ENCODE results near the gene TTL. TPM values are rescaled to one million over a fixed set of nuclear protein-coding genes. Genes with fewer than 3 reads are reported as not detected.
A peak's percentile ranks its signal among the peaks of the same experiment; 100 is the strongest.
"Not testable (repeated sequence)": the region's sequence is repeated elsewhere in the genome, so short reads cannot be mapped to it uniquely, and the experiment has no call there.

The TTL gene
- total RNA-seq, 1 donor from 2014 or later = 15.1 TPM

DNA sequence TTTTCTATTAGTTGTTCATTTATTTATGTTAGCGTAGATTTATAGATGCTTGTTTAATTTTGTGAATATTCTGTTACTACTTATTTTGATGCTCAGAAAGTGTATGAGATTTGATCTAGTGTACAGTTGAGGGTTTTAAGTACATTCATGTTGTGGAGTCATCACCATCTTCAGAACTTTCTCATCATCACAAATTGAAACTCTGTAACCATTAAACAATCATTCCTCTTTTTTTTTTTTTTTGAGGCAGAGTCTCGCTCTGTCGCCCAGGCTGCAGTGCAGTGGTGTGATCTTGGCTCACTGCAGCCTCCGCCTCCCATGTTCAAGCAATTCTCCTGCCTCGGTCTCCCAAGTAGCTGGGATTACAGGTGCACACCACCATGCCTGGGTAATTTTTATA, 84.6 kb downstream of the TTL start:
- not testable (repeated sequence) for H3K27ac ChIP-seq (ENCODE audit: low read depth, low read length); H3K9ac ChIP-seq (ENCODE audit: low read depth in 1 of 3, low read length in 3 of 3); H3K4me1 ChIP-seq (ENCODE audit: control insufficient read depth in 3 of 3, insufficient read depth in 3 of 3, low read length in 3 of 3); H3K27me3 ChIP-seq (ENCODE audit: control insufficient read depth in 3 of 3, insufficient read depth in 3 of 3, low read length in 3 of 3); H3K9me3 ChIP-seq (ENCODE audit: control insufficient read depth in 3 of 3, low read length in 3 of 3); H3K4me3 ChIP-seq (ENCODE audit: low read length in 3 of 3)
- H3K36me3 ChIP-seq (ENCODE audit: control insufficient read depth in 3 of 3, insufficient read depth in 3 of 3, low read length in 3 of 3) = peaks cover 21 to 56% (median 49%) of the 10 kb centered on the region in 3 donors

DNA sequence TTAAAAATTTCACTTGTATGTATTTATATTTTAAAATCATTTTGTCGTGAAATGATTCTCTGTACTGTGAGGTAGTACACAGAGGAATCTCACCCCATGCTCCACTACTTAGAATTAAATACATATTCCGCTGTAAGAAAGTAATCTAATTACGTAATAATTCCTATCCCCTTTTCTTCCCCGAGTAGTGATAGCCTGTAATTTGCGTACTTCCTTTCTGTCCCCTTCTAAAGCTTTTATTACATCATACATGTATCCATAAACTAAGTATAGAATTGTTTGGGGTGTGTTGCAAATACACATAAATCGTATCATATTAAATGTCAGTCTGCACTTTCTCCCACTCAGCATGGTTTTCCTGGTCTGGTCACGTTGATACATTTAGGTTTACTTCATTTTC, 90.0 kb downstream of the TTL start:
- Histone ChIP-seq H3K36me3 (ENCODE audit: control insufficient read depth in 3 of 3, insufficient read depth in 3 of 3, low read length in 3 of 3) (peaks cover 39 to 68% (median 58%) of the 10 kb centered on the region in 3 donors), H3K27ac (ENCODE audit: low read depth, low read length) (no peak overlapping the region), H3K27me3 (ENCODE audit: control insufficient read depth in 3 of 3, insufficient read depth in 3 of 3, low read length in 3 of 3) (no peaks in the 10 kb centered on the region), H3K9ac (ENCODE audit: low read depth in 1 of 3, low read length in 3 of 3) (no peak overlapping the region), H3K4me3 (ENCODE audit: low read length in 3 of 3) (no peak overlapping the region), H3K9me3 (ENCODE audit: control insufficient read depth in 3 of 3, low read length in 3 of 3) (no peaks in the 10 kb centered on the region), H3K4me1 (ENCODE audit: control insufficient read depth in 3 of 3, insufficient read depth in 3 of 3, low read length in 3 of 3) (no peaks in the 10 kb centered on the region)

DNA sequence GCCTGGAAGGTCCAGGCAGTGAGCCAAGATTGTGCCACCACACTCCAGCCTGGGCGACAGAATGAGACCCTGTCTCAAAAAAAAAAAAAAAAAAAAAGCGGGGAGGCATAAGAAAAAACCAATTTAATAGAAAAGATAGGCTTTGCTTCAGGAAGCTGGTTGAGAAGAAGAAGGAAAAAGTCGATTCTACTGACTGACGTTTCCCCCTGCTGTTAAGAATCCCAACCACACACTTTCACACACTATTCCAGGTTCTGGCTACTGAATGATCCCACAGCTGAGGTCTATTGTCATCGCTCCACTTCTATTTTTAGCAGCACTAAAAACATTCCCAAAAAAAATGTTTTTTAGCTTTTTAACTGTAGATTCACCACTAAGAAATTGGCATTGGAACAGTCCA, 95.8 kb downstream of the TTL start:
- peaks cover 19 to 31% (median 28%) of the 10 kb centered on the region in 3 donors for H3K36me3 ChIP-seq (ENCODE audit: control insufficient read depth in 3 of 3, insufficient read depth in 3 of 3, low read length in 3 of 3)
- H3K9ac ChIP-seq (ENCODE audit: low read depth in 1 of 3, low read length in 3 of 3) = no peak overlapping the region
- no peaks in the 10 kb centered on the region for H3K27me3 ChIP-seq (ENCODE audit: control insufficient read depth in 3 of 3, insufficient read depth in 3 of 3, low read length in 3 of 3)
- H3K4me1 ChIP-seq (ENCODE audit: control insufficient read depth in 3 of 3, insufficient read depth in 3 of 3, low read length in 3 of 3) = peaks cover 0 to 4% (median 0%) of the 10 kb centered on the region in 3 donors
- no peak overlapping the region for H3K27ac ChIP-seq (ENCODE audit: low read depth, low read length)
- no peaks in the 10 kb centered on the region for H3K9me3 ChIP-seq (ENCODE audit: control insufficient read depth in 3 of 3, low read length in 3 of 3)
- no peak overlapping the region for H3K4me3 ChIP-seq (ENCODE audit: low read length in 3 of 3)

- H3K9me3 ChIP-seq (ENCODE audit: control insufficient read depth in 3 of 3, low read length in 3 of 3) = no peaks in the 10 kb centered on the region
- no peaks in the 10 kb centered on the region for H3K27me3 ChIP-seq (ENCODE audit: control insufficient read depth in 3 of 3, insufficient read depth in 3 of 3, low read length in 3 of 3)
- peaks cover 4 to 10% (median 10%) of the 10 kb centered on the region in 3 donors for H3K4me1 ChIP-seq (ENCODE audit: control insufficient read depth in 3 of 3, insufficient read depth in 3 of 3, low read length in 3 of 3)
- H3K27ac ChIP-seq (ENCODE audit: low read depth, low read length) = no peak overlapping the region
- H3K36me3 ChIP-seq (ENCODE audit: control insufficient read depth in 3 of 3, insufficient read depth in 3 of 3, low read length in 3 of 3) = peaks cover 17 to 22% (median 18%) of the 10 kb centered on the region in 3 donors
- H3K9ac ChIP-seq (ENCODE audit: low read depth in 1 of 3, low read length in 3 of 3) = no peak overlapping the region
- no peak overlapping the region for H3K4me3 ChIP-seq (ENCODE audit: low read length in 3 of 3)
These were observed 97.3 kb downstream of the TTL start for GRCh38 chr2:112579241-112579640.

- H3K4me3 ChIP-seq (ENCODE audit: low read length in 3 of 3) = no peak overlapping the region
- no peaks in the 10 kb centered on the region for H3K27me3 ChIP-seq (ENCODE audit: control insufficient read depth in 3 of 3, insufficient read depth in 3 of 3, low read length in 3 of 3)
- no peak overlapping the region for H3K27ac ChIP-seq (ENCODE audit: low read depth, low read length)
- H3K9ac ChIP-seq (ENCODE audit: low read depth in 1 of 3, low read length in 3 of 3) = no peak overlapping the region
- peaks cover 8 to 16% (median 16%) of the 10 kb centered on the region in 3 donors for H3K4me1 ChIP-seq (ENCODE audit: control insufficient read depth in 3 of 3, insufficient read depth in 3 of 3, low read length in 3 of 3)
- no peaks in the 10 kb centered on the region for H3K9me3 ChIP-seq (ENCODE audit: control insufficient read depth in 3 of 3, low read length in 3 of 3)
- H3K36me3 ChIP-seq (ENCODE audit: control insufficient read depth in 3 of 3, insufficient read depth in 3 of 3, low read length in 3 of 3) = peaks cover 10 to 15% (median 12%) of the 10 kb centered on the region in 3 donors
These were observed 98.1 kb downstream of the TTL start for GRCh38 chr2:112580084-112580483.

GRCh38 chr2:112582314-112582746, 100.4 kb downstream of the TTL start:
- no peak overlapping the region for H3K27ac ChIP-seq (ENCODE audit: low read depth, low read length)
- H3K4me3 ChIP-seq (ENCODE audit: low read length in 3 of 3) = no peak overlapping the region
- H3K36me3 ChIP-seq (ENCODE audit: control insufficient read depth in 3 of 3, insufficient read depth in 3 of 3, low read length in 3 of 3) = peaks cover 8 to 12% (median 10%) of the 10 kb centered on the region in 3 donors
- no peaks in the 10 kb centered on the region for H3K27me3 ChIP-seq (ENCODE audit: control insufficient read depth in 3 of 3, insufficient read depth in 3 of 3, low read length in 3 of 3)
- peaks cover 13 to 28% (median 22%) of the 10 kb centered on the region in 3 donors for H3K4me1 ChIP-seq (ENCODE audit: control insufficient read depth in 3 of 3, insufficient read depth in 3 of 3, low read length in 3 of 3)
- no peaks in the 10 kb centered on the region for H3K9me3 ChIP-seq (ENCODE audit: control insufficient read depth in 3 of 3, low read length in 3 of 3)
- H3K9ac ChIP-seq (ENCODE audit: low read depth in 1 of 3, low read length in 3 of 3) = no peak overlapping the region

GRCh38 chr2:112583497-112584133, 101.7 kb downstream of the TTL start:
- Histone ChIP-seq H3K27ac (ENCODE audit: low read depth, low read length) (peak overlapping the region; percentile 98), H3K4me3 (ENCODE audit: low read length in 3 of 3) (peak overlapping the region; percentile 97 to 98 (median 98))

DNA sequence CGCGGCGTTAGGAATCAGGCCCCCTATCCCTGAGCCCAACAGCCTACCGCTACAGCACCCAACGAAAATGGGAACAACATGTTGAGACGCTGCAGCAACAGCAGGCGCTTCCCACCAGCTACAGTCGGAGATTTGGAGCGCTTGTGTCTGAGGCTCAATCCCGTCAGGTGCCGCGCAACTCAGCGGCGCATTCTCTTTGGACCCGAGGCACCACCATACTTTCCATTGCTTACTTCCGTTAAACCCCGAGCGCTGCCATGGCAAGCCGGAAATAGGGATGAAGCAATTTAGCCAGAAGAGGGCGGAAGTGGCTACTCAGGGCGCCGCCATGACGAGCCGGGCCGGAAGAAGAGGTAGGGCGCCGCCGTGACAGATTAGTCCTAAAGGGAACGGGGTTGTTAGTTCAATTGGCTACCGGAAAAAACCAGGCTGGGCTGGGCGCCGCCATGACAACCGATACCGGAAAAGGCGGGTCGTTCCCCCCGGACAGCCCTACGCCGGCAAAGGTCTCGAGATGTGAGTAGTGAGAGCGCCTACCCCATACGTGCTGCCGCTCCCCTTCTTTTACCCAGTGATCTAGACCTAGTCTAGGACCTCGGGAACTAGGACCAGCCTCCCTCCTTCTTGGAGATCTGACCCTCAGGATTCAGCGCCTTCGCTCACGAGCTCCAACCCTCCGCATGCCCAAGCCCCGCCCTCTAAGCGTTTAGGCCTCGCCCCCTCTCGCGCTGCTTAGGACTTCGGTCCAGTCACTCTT, 102.4 kb downstream of the TTL start, which contains the start of gene CHCHD5:
CHCHD5 (plus strand) TSS at position 476 of the 757 bp plus-strand sequence; CDS start at position 515, 39 bp downstream.
- Histone ChIP-seq H3K4me1 (ENCODE audit: control insufficient read depth in 3 of 3, insufficient read depth in 3 of 3, low read length in 3 of 3) (peaks cover 24 to 45% (median 35%) of the 10 kb centered on the region in 3 donors), H3K4me3 (ENCODE audit: low read length in 3 of 3) (peak within 1 kb of the TSS; percentile 97 to 98 (median 98)), H3K27me3 (ENCODE audit: control insufficient read depth in 3 of 3, insufficient read depth in 3 of 3, low read length in 3 of 3) (no peaks in the 10 kb centered on the region), H3K36me3 (ENCODE audit: control insufficient read depth in 3 of 3, insufficient read depth in 3 of 3, low read length in 3 of 3) (peaks cover 12% of the 10 kb centered on the region in 3 donors), H3K27ac (ENCODE audit: low read depth, low read length) (peak within 1 kb of the TSS; percentile 98), H3K9me3 (ENCODE audit: control insufficient read depth in 3 of 3, low read length in 3 of 3) (no peaks in the 10 kb centered on the region), H3K9ac (ENCODE audit: low read depth in 1 of 3, low read length in 3 of 3) (peak within 1 kb of the TSS; percentile 90 to 96 (median 96))

More at GRCh38 chr2:112583497-112584133, 101.7 kb downstream of the TTL start:
- peaks cover 12% of the 10 kb centered on the region in 3 donors for H3K36me3 ChIP-seq (ENCODE audit: control insufficient read depth in 3 of 3, insufficient read depth in 3 of 3, low read length in 3 of 3)
- H3K4me1 ChIP-seq (ENCODE audit: control insufficient read depth in 3 of 3, insufficient read depth in 3 of 3, low read length in 3 of 3) = peaks cover 19 to 41% (median 31%) of the 10 kb centered on the region in 3 donors
- no peaks in the 10 kb centered on the region for H3K9me3 ChIP-seq (ENCODE audit: control insufficient read depth in 3 of 3, low read length in 3 of 3)
- H3K27me3 ChIP-seq (ENCODE audit: control insufficient read depth in 3 of 3, insufficient read depth in 3 of 3, low read length in 3 of 3) = no peaks in the 10 kb centered on the region
- H3K9ac ChIP-seq (ENCODE audit: low read depth in 1 of 3, low read length in 3 of 3) = peak overlapping the region; percentile 90 to 96 (median 96)

DNA sequence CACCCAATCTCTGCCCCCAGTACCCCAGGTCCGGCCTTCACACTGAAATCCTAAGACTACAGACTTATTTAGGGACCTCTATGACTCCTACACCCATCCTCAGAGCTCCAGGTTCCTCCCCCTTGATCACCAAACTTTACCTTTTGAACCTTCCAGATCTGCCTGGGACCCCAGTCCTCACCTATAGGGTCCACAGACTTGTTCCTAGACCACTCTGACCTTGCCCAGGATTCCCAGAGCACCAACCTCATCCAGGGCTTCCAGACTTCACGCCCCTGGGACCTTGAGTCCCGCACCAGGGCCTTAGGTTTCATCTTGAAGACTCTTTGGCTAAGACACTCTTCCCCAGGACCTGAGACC, 102.9 kb downstream of the TTL start:
- peak overlapping the region; percentile 90 to 96 (median 96) for H3K9ac ChIP-seq (ENCODE audit: low read depth in 1 of 3, low read length in 3 of 3)

DNA sequence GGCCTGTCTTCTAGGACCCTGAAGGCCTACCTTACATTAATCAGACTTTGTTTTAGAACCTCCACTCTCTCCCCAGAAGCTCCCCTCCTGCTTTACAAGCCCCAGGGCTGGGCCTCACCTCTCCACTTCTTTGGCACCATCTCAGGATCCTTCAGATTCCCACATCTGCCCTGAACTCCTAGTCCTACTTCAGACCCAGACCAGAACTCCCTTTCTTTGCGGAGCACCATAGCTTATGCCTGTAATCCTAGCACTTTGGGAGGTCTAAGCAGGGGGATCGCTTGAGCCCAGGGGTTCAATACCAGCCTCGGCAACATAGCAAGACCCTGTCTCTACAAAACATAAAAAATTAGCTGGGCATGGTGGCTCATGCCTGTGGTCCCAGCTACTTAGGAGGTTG, 103.4 kb downstream of the TTL start:
- Histone ChIP-seq H3K9me3 (ENCODE audit: control insufficient read depth in 3 of 3, low read length in 3 of 3) (no peaks in the 10 kb centered on the region), H3K36me3 (ENCODE audit: control insufficient read depth in 3 of 3, insufficient read depth in 3 of 3, low read length in 3 of 3) (peaks cover 12 to 14% (median 12%) of the 10 kb centered on the region in 3 donors), H3K4me1 (ENCODE audit: control insufficient read depth in 3 of 3, insufficient read depth in 3 of 3, low read length in 3 of 3) (peaks cover 24 to 45% (median 35%) of the 10 kb centered on the region in 3 donors), H3K4me3 (ENCODE audit: low read length in 3 of 3) (peak overlapping the region; percentile 97 to 98 (median 98)), H3K27me3 (ENCODE audit: control insufficient read depth in 3 of 3, insufficient read depth in 3 of 3, low read length in 3 of 3) (no peaks in the 10 kb centered on the region), H3K27ac (ENCODE audit: low read depth, low read length) (peak overlapping the region; percentile 98), H3K9ac (ENCODE audit: low read depth in 1 of 3, low read length in 3 of 3) (peak overlapping the region; percentile 90 to 96 (median 96))

More for the DNA sequence above, 102.9 kb downstream of the TTL start:
- peaks cover 24 to 45% (median 35%) of the 10 kb centered on the region in 3 donors for H3K4me1 ChIP-seq (ENCODE audit: control insufficient read depth in 3 of 3, insufficient read depth in 3 of 3, low read length in 3 of 3)
- H3K27ac ChIP-seq (ENCODE audit: low read depth, low read length) = peak overlapping the region; percentile 98
- H3K9me3 ChIP-seq (ENCODE audit: control insufficient read depth in 3 of 3, low read length in 3 of 3) = no peaks in the 10 kb centered on the region
- H3K4me3 ChIP-seq (ENCODE audit: low read length in 3 of 3) = peak overlapping the region; percentile 97 to 98 (median 98)
- H3K36me3 ChIP-seq (ENCODE audit: control insufficient read depth in 3 of 3, insufficient read depth in 3 of 3, low read length in 3 of 3) = peaks cover 12 to 14% (median 12%) of the 10 kb centered on the region in 3 donors
- no peaks in the 10 kb centered on the region for H3K27me3 ChIP-seq (ENCODE audit: control insufficient read depth in 3 of 3, insufficient read depth in 3 of 3, low read length in 3 of 3)
